Astrocyte of the cerebellum (primary cell): ENCODE results near the gene RALGPS1.

ENCODE experiments used
- DNase-seq: peaks from one replicate; pipeline ENCODE4 v3.0.0-alpha.2; 2011; ENCODE audit warnings: low read depth
- H3K4me3 ChIP-seq: 2 replicates; pipeline ENCODE4 v1.5.1; 2011; ENCODE audit warnings: mild to moderate bottlenecking, low read depth, low read length, moderate library complexity
- CTCF ChIP-seq: IDR thresholded peaks from 2 replicates; pipeline ENCODE4 v1.5.1; 2012; ENCODE audit warnings: low read length, low read depth, moderate library complexity, mild to moderate bottlenecking; ENCODE audit errors: missing control alignments
- in situ Hi-C: cut with HindIII; loops from 2 replicates; pipeline ENCODE4 v1.10.0; 2017; ENCODE audit warnings: low sequenced_read_pairs

RALGPS1 gene

GRCh38 chr9:126973651-126974529, 59.3 kb downstream of the RALGPS1 start:
- in situ Hi-C loops: no loop called here
- no peak for TF ChIP-seq CTCF

GRCh38 chr9:126974594-126974993, 60.0 kb downstream of the RALGPS1 start:
- no peak for TF ChIP-seq CTCF
- H3K4me3 ChIP-seq: no peak overlapping the region
- no peak for DNase-seq
- in situ Hi-C loops: no loop called here

More at GRCh38 chr9:126973651-126974529, 59.3 kb downstream of the RALGPS1 start:
- no peak overlapping the region for H3K4me3 ChIP-seq
- no peak for DNase-seq

GRCh38 chr9:126975327-126976220, 61.0 kb downstream of the RALGPS1 start:
- in situ Hi-C loops: no loop called here
- no peak for TF ChIP-seq CTCF
- no peak for DNase-seq
- H3K4me3 ChIP-seq: no peak overlapping the region

- TF ChIP-seq CTCF: no peak
- H3K4me3 ChIP-seq: no peak overlapping the region
- in situ Hi-C loops: no loop called here
- no peak for DNase-seq
Measured at GRCh38 chr9:126979461-126979860, 64.9 kb downstream of the RALGPS1 start.

GRCh38 chr9:126980231-126980630, 65.6 kb downstream of the RALGPS1 start:
- no peak for DNase-seq
- no peak for TF ChIP-seq CTCF
- in situ Hi-C loops: no loop called here
- H3K4me3 ChIP-seq: no peak overlapping the region

- TF ChIP-seq CTCF: no peak
- DNase-seq: no peak
- H3K4me3 ChIP-seq: no peak overlapping the region
- in situ Hi-C loops: no loop called here
Measured at GRCh38 chr9:126981218-126981617, 66.6 kb downstream of the RALGPS1 start.
